ENCODE measurements around the gene TEAD4.

GRCh38 chr12:3049611-3050249 lies 90.5 kb downstream of the TEAD4 start:
- no peak for TF ChIP-seq CTCF (IDR thresholded peaks at IDR 0.05)
- TF ChIP-seq POLR2A (IDR thresholded peaks at IDR 0.05) = no peak

Measured in thyroid gland (tissue), 4 donors.